Lower leg skin (tissue), 4 donors: ENCODE results near the gene HYAL1. TPM values are rescaled to one million over a fixed set of nuclear protein-coding genes. Genes with fewer than 3 reads are reported as not detected.

Experiments
- DNase-seq, 2 donors: peaks; one replicate each; pipeline ENCODE4 v3.0.0-alpha.2; 2019; ENCODE audit warnings: low spot score in 2 of 2
- H3K4me3 ChIP-seq: fragments of 200-600 bp; sonication (generic); 2 replicates; pipeline ENCODE4 v1.5.1; 2017; ENCODE audit warnings: mild to moderate bottlenecking, low read depth; ENCODE audit not compliant: poor library complexity, severe bottlenecking
- POLR2A ChIP-seq, 2 donors: fragments of 450-650 bp; IDR thresholded peaks; one replicate each; pipeline ENCODE4 v1.6.1; 2016 to 2017; ENCODE audit warnings: antibody characterized with exemption in 2 of 2, mild to moderate bottlenecking in 1 of 2, moderate library complexity in 1 of 2
- WGBS, 2 donors: methylation state at CpG; one replicate each; pipeline ENCODE4 v1.1.5; 2018; 5-methylcytosine and 5-hydroxymethylcytosine counted together
- intact Hi-C: fragments of 100-400 bp; cut with DNase I; formaldehyde crosslinking; loops from one replicate; pipeline ENCODE4 v1.15.0; 2023; ENCODE audit warnings: low total_unique reads
- total RNA-seq, 4 donors: library from RNA; depleted of rRNA; stranded (reverse); fragments of >200 nt; gene quantifications; one replicate each; pipeline ENCODE4 v1.1.0, GENCODE V29; 2016
- TF ChIP-seq, protein P1 (sequence below), 3 donors: fragments of 450-650 bp; IDR thresholded peaks; one replicate each; pipeline ENCODE4 v1.5.1; 2016; ENCODE audit warnings: antibody characterized with exemption in 3 of 3, mild to moderate bottlenecking in 3 of 3, moderate library complexity in 2 of 3

Gene HYAL1
- total RNA-seq, 4 donors from 2014 or later = 16.7 to 35.5 (median 20.6) TPM

DNA sequence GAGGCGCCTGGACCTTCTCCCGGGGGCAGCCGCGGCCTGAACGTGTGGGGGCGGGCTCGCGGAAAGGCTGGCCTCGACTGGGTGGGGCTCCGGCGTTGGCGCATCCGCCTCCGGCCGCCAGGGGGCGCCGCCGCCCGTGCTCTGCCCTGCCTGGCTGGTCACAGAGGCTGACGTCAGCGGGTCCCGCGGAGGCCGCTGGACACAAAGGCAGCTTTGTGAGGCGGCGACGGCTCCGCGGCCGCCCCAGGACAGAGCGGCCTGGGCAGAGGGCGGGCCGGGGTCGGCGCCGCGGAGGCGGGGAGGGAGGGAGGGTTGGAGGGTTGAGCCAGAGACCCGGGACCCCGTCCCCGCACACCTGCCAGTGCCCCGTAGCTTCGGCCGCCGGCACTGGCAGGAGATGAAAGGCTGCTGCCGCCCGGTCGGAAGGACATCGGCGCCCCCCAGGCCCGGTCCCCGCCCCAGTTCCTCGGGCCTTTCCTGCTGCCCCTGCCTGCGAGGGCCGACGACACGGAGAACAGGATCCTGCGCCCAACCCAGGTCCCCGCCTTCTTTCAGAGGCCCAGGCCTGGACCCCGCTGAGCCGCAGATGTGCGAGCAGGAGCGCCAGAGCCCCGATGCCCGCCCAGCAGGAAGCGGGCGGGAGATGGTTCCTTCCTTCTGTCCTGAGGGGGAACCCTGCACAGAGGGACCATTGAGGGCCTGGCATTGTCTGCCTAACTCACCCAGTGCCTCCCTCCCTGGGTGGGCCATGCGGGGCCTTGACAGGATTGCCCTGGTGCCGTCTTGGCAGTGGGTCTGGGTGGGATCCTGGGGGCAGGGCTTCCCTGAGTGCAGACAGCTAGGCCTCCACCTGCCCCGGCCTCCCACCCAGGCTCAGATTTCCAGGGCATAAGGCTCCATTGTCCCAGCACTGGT, 43.1 kb downstream of the HYAL1 start:
- 3 to 5% methylated on average over 32 to 41 of the region's 70 CpGs for WGBS, 2 donors
- H3K4me3 ChIP-seq = no peak overlapping the region
- TF ChIP-seq, protein P1, sequence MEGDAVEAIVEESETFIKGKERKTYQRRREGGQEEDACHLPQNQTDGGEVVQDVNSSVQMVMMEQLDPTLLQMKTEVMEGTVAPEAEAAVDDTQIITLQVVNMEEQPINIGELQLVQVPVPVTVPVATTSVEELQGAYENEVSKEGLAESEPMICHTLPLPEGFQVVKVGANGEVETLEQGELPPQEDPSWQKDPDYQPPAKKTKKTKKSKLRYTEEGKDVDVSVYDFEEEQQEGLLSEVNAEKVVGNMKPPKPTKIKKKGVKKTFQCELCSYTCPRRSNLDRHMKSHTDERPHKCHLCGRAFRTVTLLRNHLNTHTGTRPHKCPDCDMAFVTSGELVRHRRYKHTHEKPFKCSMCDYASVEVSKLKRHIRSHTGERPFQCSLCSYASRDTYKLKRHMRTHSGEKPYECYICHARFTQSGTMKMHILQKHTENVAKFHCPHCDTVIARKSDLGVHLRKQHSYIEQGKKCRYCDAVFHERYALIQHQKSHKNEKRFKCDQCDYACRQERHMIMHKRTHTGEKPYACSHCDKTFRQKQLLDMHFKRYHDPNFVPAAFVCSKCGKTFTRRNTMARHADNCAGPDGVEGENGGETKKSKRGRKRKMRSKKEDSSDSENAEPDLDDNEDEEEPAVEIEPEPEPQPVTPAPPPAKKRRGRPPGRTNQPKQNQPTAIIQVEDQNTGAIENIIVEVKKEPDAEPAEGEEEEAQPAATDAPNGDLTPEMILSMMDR (IDR thresholded peaks at IDR 0.05) = peak in 1 of 3 donors; percentile 90
- TF ChIP-seq POLR2A (IDR thresholded peaks at IDR 0.05) = no peak
- intact Hi-C loops = no loop called here
- peak; percentile 88 to 99 for DNase-seq

DNA sequence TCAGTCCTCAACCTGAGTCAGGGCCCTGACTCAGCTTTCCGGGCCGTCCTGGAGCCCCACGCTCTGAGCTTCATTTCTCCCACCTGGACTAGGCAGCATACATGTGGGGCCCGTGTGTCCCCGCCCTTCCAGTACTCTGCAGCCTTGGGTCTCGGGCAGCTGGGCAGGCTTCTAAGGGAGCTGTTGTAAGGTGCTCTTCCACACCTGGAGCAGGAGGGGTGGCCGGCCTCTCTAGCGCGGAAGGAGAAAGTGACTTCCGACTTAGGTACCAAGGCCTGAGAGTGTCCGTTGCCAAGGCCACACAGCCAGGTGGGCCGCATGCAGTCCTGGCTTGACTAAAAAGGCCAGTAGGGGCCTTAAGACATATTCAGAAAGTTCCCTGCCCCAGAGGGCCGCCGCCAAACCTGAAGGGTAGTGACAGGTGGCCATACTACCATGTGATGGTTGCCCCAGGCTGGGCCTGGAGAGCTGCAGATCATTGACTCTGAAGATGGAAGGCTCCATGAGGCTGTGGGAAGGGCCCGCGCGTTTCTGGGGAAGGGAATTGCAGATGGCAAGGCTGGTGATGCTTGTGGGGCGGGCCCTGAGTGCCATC, 43.8 kb downstream of the HYAL1 start:
- TF ChIP-seq POLR2A (IDR thresholded peaks at IDR 0.05) = no peak
- TF ChIP-seq, protein P1 (IDR thresholded peaks at IDR 0.05) = no peak

DNA sequence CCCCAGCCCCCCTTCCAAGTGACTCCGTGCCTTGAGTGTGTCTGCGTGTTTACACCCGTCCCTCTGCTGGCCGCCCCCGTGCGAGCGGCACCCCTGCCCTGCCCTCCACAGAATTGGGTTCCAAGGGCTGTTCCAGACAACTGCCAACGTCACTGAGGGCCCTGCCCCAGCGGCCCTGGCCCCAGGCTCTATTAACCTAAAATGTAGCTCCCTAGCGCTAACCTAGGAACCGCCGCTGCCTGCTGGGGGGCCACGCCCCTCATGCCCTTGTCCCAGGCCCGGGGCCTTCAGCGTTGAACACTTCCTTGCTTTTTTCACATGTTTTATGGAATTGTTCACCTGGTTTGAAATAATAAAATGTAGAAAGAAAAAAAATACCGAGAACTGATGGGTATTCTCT, 44.4 kb downstream of the HYAL1 start:
- H3K4me3 ChIP-seq = no peak overlapping the region
- peak in 1 of 2 donors; percentile 87 for DNase-seq
- WGBS, 2 donors = 39 to 45% methylated on average over 16 of the region's 16 CpGs
- intact Hi-C loops = no loop called here
- TF ChIP-seq, protein P1 (IDR thresholded peaks at IDR 0.05) = no peak

More for the DNA sequence above, 43.8 kb downstream of the HYAL1 start:
- intact Hi-C loops = no loop called here
- H3K4me3 ChIP-seq = no peak overlapping the region
- WGBS, 2 donors = 37 to 48% methylated on average over 13 to 18 of the region's 18 CpGs
- peak in 1 of 2 donors; percentile 87 for DNase-seq

DNA sequence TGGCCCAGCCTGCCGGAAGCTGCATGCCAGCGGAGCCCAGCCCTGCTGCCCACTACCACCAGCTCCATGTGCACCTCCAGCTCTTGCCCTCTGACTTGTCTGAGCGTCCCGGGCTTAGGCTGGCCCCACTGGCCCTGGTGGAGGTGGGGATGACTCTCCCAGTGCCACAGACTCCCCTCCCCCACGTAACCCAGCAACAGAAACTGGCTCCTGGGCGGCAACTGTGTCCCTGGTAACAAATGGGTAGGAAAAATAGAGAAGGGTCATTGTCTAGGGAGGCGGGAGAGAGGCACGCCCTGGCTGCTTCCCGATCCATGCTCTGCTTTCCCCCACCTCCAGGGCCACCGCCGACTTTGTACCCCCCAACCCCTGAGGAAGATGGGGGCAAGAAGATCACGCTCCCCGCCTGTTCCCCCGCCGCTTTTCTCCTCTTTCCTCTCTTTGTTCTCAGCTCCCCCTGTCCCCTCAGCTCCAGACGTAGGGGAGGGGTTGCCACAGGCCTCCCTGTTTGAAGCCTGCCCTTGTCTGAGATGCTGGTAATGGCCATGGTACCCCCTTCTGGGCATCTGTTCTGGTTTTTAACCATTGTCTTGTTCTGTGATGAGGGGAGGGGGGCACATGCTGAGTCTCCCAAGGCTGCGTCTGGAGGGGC, 45.2 kb downstream of the HYAL1 start:
- 80 to 85% methylated on average over 16 to 17 of the region's 17 CpGs for WGBS, 2 donors
- no peak for DNase-seq

More for the DNA sequence above, 45.2 kb downstream of the HYAL1 start:
- no peak for TF ChIP-seq POLR2A (IDR thresholded peaks at IDR 0.05)
- TF ChIP-seq, protein P1 (IDR thresholded peaks at IDR 0.05) = no peak
- H3K4me3 ChIP-seq = no peak overlapping the region
- intact Hi-C loops = no loop called here
